Keratinocyte (primary cell): ENCODE data around the gene PNCK.

Experiments
- EZH2 ChIP-seq: IDR thresholded peaks from one replicate; pipeline ENCODE4 v1.6.1; 2012; ENCODE audit warnings: inconsistent platforms, mild to moderate bottlenecking, low read length, moderate library complexity
- TF ChIP-seq, protein P1 (sequence below), 3 experiments: IDR thresholded peaks in 1 of 3; conservative IDR thresholded peaks in 1 of 3; optimal IDR thresholded peaks in 1 of 3; 2 replicates in 2 of 3; 3 replicates in 1 of 3; pipeline versions ENCODE3 to v1.5.1; 2011; ENCODE audit warnings: low read length in 3 of 3, mild to moderate bottlenecking in 3 of 3, moderate library complexity in 2 of 3, control low read depth in 1 of 3, inconsistent platforms in 1 of 3; ENCODE audit not compliant: insufficient read depth in 2 of 3; ENCODE audit errors: extremely low read depth in 1 of 3

DNA sequence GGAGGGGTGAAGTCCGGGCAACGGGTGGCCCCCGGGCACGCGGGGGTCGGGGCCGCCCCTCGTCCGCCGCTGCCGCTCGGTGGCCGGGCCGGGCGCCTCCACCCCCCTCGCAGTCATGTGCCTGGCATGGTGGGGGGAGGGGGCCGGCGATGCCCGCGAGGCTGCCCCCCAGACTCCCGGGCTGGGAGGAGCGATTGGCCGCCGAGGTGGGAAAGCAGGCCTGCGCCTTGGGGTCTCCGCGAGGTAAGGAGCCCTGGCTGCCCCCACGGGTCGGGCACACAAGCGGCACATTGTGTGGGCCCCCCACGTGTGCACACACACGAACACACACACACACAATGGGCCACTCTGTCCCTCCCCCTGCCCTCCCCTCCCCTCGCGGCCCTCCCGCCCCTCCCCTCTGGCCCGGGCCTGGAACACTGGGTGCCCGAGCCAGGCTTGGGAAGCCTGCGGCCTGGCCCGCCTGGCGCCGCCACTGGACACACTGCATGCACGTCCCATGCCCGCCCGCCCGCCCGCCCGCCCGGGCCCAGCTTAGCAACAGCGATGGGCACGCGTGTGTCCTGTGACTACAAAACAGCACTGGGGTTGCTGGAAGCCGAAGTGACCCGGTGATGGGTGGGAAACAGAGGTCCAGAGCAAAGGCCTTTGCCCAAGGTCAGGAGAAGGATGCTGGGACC, 15.4 kb upstream of the PNCK start:
- TF ChIP-seq, protein P1, sequence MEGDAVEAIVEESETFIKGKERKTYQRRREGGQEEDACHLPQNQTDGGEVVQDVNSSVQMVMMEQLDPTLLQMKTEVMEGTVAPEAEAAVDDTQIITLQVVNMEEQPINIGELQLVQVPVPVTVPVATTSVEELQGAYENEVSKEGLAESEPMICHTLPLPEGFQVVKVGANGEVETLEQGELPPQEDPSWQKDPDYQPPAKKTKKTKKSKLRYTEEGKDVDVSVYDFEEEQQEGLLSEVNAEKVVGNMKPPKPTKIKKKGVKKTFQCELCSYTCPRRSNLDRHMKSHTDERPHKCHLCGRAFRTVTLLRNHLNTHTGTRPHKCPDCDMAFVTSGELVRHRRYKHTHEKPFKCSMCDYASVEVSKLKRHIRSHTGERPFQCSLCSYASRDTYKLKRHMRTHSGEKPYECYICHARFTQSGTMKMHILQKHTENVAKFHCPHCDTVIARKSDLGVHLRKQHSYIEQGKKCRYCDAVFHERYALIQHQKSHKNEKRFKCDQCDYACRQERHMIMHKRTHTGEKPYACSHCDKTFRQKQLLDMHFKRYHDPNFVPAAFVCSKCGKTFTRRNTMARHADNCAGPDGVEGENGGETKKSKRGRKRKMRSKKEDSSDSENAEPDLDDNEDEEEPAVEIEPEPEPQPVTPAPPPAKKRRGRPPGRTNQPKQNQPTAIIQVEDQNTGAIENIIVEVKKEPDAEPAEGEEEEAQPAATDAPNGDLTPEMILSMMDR (optimal IDR thresholded peaks at IDR 0.05 in 1 of 3, IDR thresholded peaks at IDR 0.05 in 1 of 3, conservative IDR thresholded peaks at IDR 0.05 in 1 of 3; ENCODE audit: extremely low read depth in 1 of 3, insufficient read depth in 2 of 3, low read length in 3 of 3): no peak
- TF ChIP-seq EZH2: no peak
